HEK293 (cell line): ENCODE data around the gene CYP26A1.

Source experiments
- CTCF ChIA-PET: fragments of 350-600 bp; formaldehyde crosslinking; extraction: SDS; loops from one replicate; lab custom pipeline; 2021; ENCODE audit warnings: antibody characterized with exemption; lab: Yijun Ruan, JAX
- POLR2A ChIA-PET: fragments of 300-600 bp; formaldehyde crosslinking; extraction: SDS; loops from one replicate; lab custom pipeline; 2020; ENCODE audit warnings: antibody characterized with exemption, inconsistent platforms; lab: Yijun Ruan, JAX
- H3K27ac ChIP-seq: fragments of 200-500 bp; sonication (Bioruptor generic); 2 replicates; pipeline ENCODE4 v1.5.1; 2014; ENCODE audit warnings: low read depth, low read length, control low read depth, inconsistent platforms; ENCODE audit errors: extremely low read depth
- H3K36me3 ChIP-seq, 2 experiments: fragments of 200-500 bp in 1 of 2; sonication (Bioruptor generic) in 1 of 2; 1 replicate in 1 of 2; 2 replicates in 1 of 2; pipeline ENCODE4 v1.5.1; 2014 to 2017; ENCODE audit warnings: inconsistent platforms in 2 of 2, low read length in 2 of 2; ENCODE audit not compliant: control insufficient read depth in 2 of 2, insufficient read depth in 1 of 2
- H3K4me1 ChIP-seq: fragments of 200-500 bp; sonication (Bioruptor generic); 2 replicates; pipeline ENCODE4 v1.5.1; 2014; ENCODE audit warnings: mild to moderate bottlenecking, low read length, inconsistent platforms; ENCODE audit not compliant: control insufficient read depth, insufficient read depth
- H3K4me3 ChIP-seq: 2 replicates; pipeline ENCODE4 v1.5.1; 2011; ENCODE audit warnings: low read depth, mild to moderate bottlenecking, control low read depth, low read length, moderate library complexity
- H3K9me3 ChIP-seq: fragments of 200-500 bp; sonication (Bioruptor generic); 2 replicates; pipeline ENCODE4 v1.5.1; 2014; ENCODE audit warnings: low read depth, low read length, inconsistent platforms; ENCODE audit not compliant: control insufficient read depth, insufficient read depth
- BCL11A ChIP-seq: fragments of 450-650 bp; formaldehyde crosslinking; IDR thresholded peaks from 2 replicates; pipeline ENCODE4 v1.5.1; 2016; ENCODE audit warnings: low read depth, missing biosample characterization, missing genetic modification characterization
- GLIS1 ChIP-seq: fragments of 450-650 bp; formaldehyde crosslinking; IDR thresholded peaks from 2 replicates; pipeline ENCODE4 v1.5.1; 2016; ENCODE audit warnings: missing biosample characterization, missing genetic modification characterization
- KLF10 ChIP-seq: fragments of 450-650 bp; IDR thresholded peaks from 2 replicates; pipeline ENCODE4 v1.5.1; 2018; ENCODE audit warnings: missing biosample characterization, mild to moderate bottlenecking, missing genetic modification characterization
- YY2 ChIP-seq: fragments of 450-650 bp; formaldehyde crosslinking; IDR thresholded peaks from 2 replicates; pipeline ENCODE4 v1.5.1; 2016; ENCODE audit warnings: missing biosample characterization, missing genetic modification characterization
- ZBTB17 ChIP-seq: fragments of 450-650 bp; formaldehyde crosslinking; IDR thresholded peaks from 2 replicates; pipeline ENCODE4 v1.5.1; 2016; ENCODE audit warnings: missing biosample characterization, missing genetic modification characterization
- ZNF214 ChIP-seq: fragments of 450-650 bp; formaldehyde crosslinking; IDR thresholded peaks from 2 replicates; pipeline ENCODE4 v1.5.1; 2017; ENCODE audit warnings: missing biosample characterization, mild to moderate bottlenecking, missing genetic modification characterization, borderline replicate concordance
- ZNF280D ChIP-seq: fragments of 450-650 bp; formaldehyde crosslinking; IDR thresholded peaks from 2 replicates; pipeline ENCODE4 v1.5.1; 2016; ENCODE audit warnings: missing biosample characterization, missing genetic modification characterization
- ZNF335 ChIP-seq: fragments of 450-650 bp; formaldehyde crosslinking; conservative IDR thresholded peaks from 2 replicates; pipeline ENCODE4 v1.5.1; 2016; ENCODE audit warnings: missing biosample characterization, missing genetic modification characterization
- ZNF404 ChIP-seq: fragments of 450-650 bp; formaldehyde crosslinking; IDR thresholded peaks from 2 replicates; pipeline ENCODE4 v1.5.1; 2017; ENCODE audit warnings: missing biosample characterization, missing genetic modification characterization
- ZNF580 ChIP-seq: fragments of 450-650 bp; formaldehyde crosslinking; IDR thresholded peaks from 2 replicates; pipeline ENCODE4 v1.5.1; 2016; ENCODE audit warnings: missing biosample characterization, missing genetic modification characterization
- ZNF596 ChIP-seq: fragments of 450-650 bp; IDR thresholded peaks from 2 replicates; pipeline ENCODE4 v1.5.0; 2018; ENCODE audit warnings: missing biosample characterization, mild to moderate bottlenecking, missing genetic modification characterization, moderate library complexity
- ZNF654 ChIP-seq: fragments of 450-650 bp; formaldehyde crosslinking; IDR thresholded peaks from 2 replicates; pipeline ENCODE4 v1.5.1; 2016; ENCODE audit warnings: low read depth, missing biosample characterization, missing genetic modification characterization
- ZNF843 ChIP-seq: fragments of 450-650 bp; formaldehyde crosslinking; IDR thresholded peaks from 2 replicates; pipeline ENCODE4 v1.5.1; 2016; ENCODE audit warnings: missing biosample characterization, missing genetic modification characterization
- ZSCAN30 ChIP-seq: fragments of 450-650 bp; IDR thresholded peaks from 2 replicates; pipeline ENCODE4 v1.5.1; 2018; ENCODE audit warnings: missing biosample characterization, mild to moderate bottlenecking, missing genetic modification characterization, moderate library complexity
- ZSCAN5A ChIP-seq: fragments of 450-650 bp; formaldehyde crosslinking; IDR thresholded peaks from 2 replicates; pipeline ENCODE4 v1.5.1; 2016; ENCODE audit warnings: missing biosample characterization, missing genetic modification characterization

CYP26A1 gene

GRCh38 chr10:93076871-93077270 is 3.2 kb downstream of the CYP26A1 start:
- peak; percentile 38; the same call in 1 of the 2 replicates for TF ChIP-seq ZBTB17 (tag by site-specific recombination)
- peak; percentile 45; the same call in 1 of the 2 replicates for TF ChIP-seq GLIS1 (tag by site-specific recombination)
- TF ChIP-seq KLF10 (tag by site-specific recombination) = no peak
- no peak for TF ChIP-seq ZNF843 (tag by site-specific recombination)
- no peak for TF ChIP-seq ZNF280D
- no peaks in the 10 kb centered on the region; the same call in none of the 2 replicates for H3K4me1 ChIP-seq
- no peak overlapping the region for H3K27ac ChIP-seq
- no peak overlapping the region for H3K4me3 ChIP-seq
- POLR2A ChIA-PET = no interaction called here
- CTCF ChIA-PET = interaction anchor here (0.8 to 3.1 kb wide), 10 partner anchors 9 to 299 kb away, joined by 3 to 17 read pairs (median 3); no protein-coding TSS in a partner anchor
- no peaks in the 10 kb centered on the region for H3K36me3 ChIP-seq
- H3K9me3 ChIP-seq = no peaks in the 10 kb centered on the region

- Histone ChIP-seq H3K27ac (no peak overlapping the region), H3K4me1 (no peaks in the 10 kb centered on the region; the same call in none of the 2 replicates), H3K36me3 (no peaks in the 10 kb centered on the region), H3K9me3 (no peaks in the 10 kb centered on the region), H3K4me3 (no peak overlapping the region)
- no peak for TF ChIP-seq YY2 (tag by site-specific recombination)
- CTCF ChIA-PET = interaction anchor here (0.7 to 4.2 kb wide), 12 partner anchors 10 to 298 kb away, joined by 3 to 36 read pairs (median 3); no protein-coding TSS in a partner anchor
- POLR2A ChIA-PET = no interaction called here
These were observed 4.2 kb downstream of the CYP26A1 start for GRCh38 chr10:93077860-93078337.

GRCh38 chr10:93079663-93080349 is 6.1 kb downstream of the CYP26A1 start:
- ChIA-PET POLR2A (no interaction called here), CTCF (interaction anchor here (0.5 to 4.2 kb wide), 60 partner anchors 9 to 622 kb away, joined by 3 to 36 read pairs (median 4); partner anchors contain the start of gene FRA10AC1)
- Histone ChIP-seq H3K27ac (no peak overlapping the region), H3K4me3 (no peak overlapping the region), H3K4me1 (no peaks in the 10 kb centered on the region; the same call in none of the 2 replicates), H3K36me3 (no peaks in the 10 kb centered on the region), H3K9me3 (no peaks in the 10 kb centered on the region)
- TF ChIP-seq BCL11A (tag by site-specific recombination) (no peak), ZNF335 (tag by site-specific recombination) (peak; percentile 21; the same call in 1 of the 2 replicates)

- Histone ChIP-seq H3K36me3 (no peaks in the 10 kb centered on the region), H3K4me3 (no peak overlapping the region), H3K27ac (no peak overlapping the region)
- TF ChIP-seq ZNF404 (tag by site-specific recombination) (no peak), ZNF580 (tag by site-specific recombination) (no peak), ZNF214 (tag by site-specific recombination) (no peak), ZSCAN30 (tag by site-specific recombination) (0 out of 2 replicates have a peak, but pooled peaks have one; percentile 43), ZNF654 (tag by site-specific recombination) (peak; percentile 84), ZNF596 (no peak), ZSCAN5A (tag by site-specific recombination) (no peak)
These were observed 6.8 kb downstream of the CYP26A1 start for GRCh38 chr10:93080350-93081046.

More at GRCh38 chr10:93080350-93081046, 6.8 kb downstream of the CYP26A1 start:
- CTCF ChIA-PET = interaction anchor here (0.6 to 4.2 kb wide), 55 partner anchors 8 to 1415 kb away, joined by 3 to 36 read pairs (median 4); partner anchors contain the start of gene FRA10AC1
- Histone ChIP-seq H3K4me1 (no peaks in the 10 kb centered on the region; the same call in none of the 2 replicates), H3K9me3 (no peaks in the 10 kb centered on the region)
- POLR2A ChIA-PET = no interaction called here
